K562 (cell line): Measurements from ENCODE around the gene TXNRD2.

ENCODE experiments used
- CHCHD3 ChIP-seq: fragments of 250-450 bp; sonication (Bioruptor Pico); IDR thresholded peaks from 2 replicates; pipeline ENCODE4 v2.1.2; 2022; ENCODE audit warnings: mild to moderate bottlenecking
- CTCF ChIP-seq, 3 experiments: IDR thresholded peaks in 2 of 3; conservative IDR thresholded peaks in 1 of 3; 2 replicates each; pipeline ENCODE4 v1.5.1; 2011 to 2012; ENCODE audit warnings: low read length in 3 of 3, mild to moderate bottlenecking in 3 of 3, control low read depth in 2 of 3, improper control_type of control experiment in 1 of 3, inconsistent platforms in 1 of 3, low read depth in 1 of 3, mixed read lengths in 1 of 3, moderate library complexity in 1 of 3; ENCODE audit not compliant: insufficient read depth in 2 of 3
- FOXJ3 ChIP-seq: sonication (generic); formaldehyde crosslinking; IDR thresholded peaks from 2 replicates; pipeline ENCODE4 v1.4.0; 2020; ENCODE audit warnings: mild to moderate bottlenecking, missing genetic modification reagents
- FUS ChIP-seq: fragments of 200-400 bp; formaldehyde crosslinking; optimal IDR thresholded peaks from 2 replicates; pipeline ENCODE3; 2017; ENCODE audit warnings: low read depth, low read length
- KDM1A ChIP-seq, 2 experiments: fragments of 450-650 bp; IDR thresholded peaks; 2 replicates each; pipeline ENCODE4 v1.6.1; 2016; ENCODE audit warnings: mild to moderate bottlenecking in 2 of 2
- MNT ChIP-seq, 2 experiments: fragments of 450-650 bp; conservative IDR thresholded peaks; 2 replicates each; pipeline ENCODE4 v1.6.1; 2017; ENCODE audit warnings: mild to moderate bottlenecking in 2 of 2, moderate library complexity in 2 of 2
- MXD1 ChIP-seq: fragments of 250-450 bp; sonication (Bioruptor Pico); IDR thresholded peaks from 2 replicates; pipeline ENCODE4 v1.8.0; 2021; ENCODE audit warnings: borderline replicate concordance, mild to moderate bottlenecking, moderate library complexity; ENCODE audit not compliant: poor library complexity, severe bottlenecking
- POLR2AphosphoS5 ChIP-seq: IDR thresholded peaks from 2 replicates; pipeline ENCODE4 v1.6.1; 2011; ENCODE audit warnings: mild to moderate bottlenecking, low read depth, low read length, moderate library complexity; ENCODE audit not compliant: control insufficient read depth, insufficient read depth
- SMC3 ChIP-seq: conservative IDR thresholded peaks from 2 replicates; pipeline ENCODE4 v1.6.1; 2011; ENCODE audit warnings: low read depth, low read length, improper control_type of control experiment; ENCODE audit not compliant: insufficient read depth
- ZHX1 ChIP-seq: fragments of 150-350 bp; conservative IDR thresholded peaks from 2 replicates; pipeline ENCODE4 v1.6.1; 2014; ENCODE audit warnings: low read length
- ZNF274 ChIP-seq: IDR thresholded peaks from 2 replicates; pipeline ENCODE4 v1.6.1; 2011; ENCODE audit warnings: low read depth, mild to moderate bottlenecking, low read length, moderate library complexity, borderline replicate concordance
- ZNF431 ChIP-seq: sonication (generic); formaldehyde crosslinking; IDR thresholded peaks from 2 replicates; pipeline ENCODE4 v1.8.0; 2022; ENCODE audit warnings: mild to moderate bottlenecking, missing genetic modification reagents

- TF ChIP-seq ZHX1 (no peak), ZNF431 (CRISPR knock-in tag) (no peak), MXD1 (no peak), CHCHD3 (CRISPR knock-in tag) (no peak), ZNF274 (no peak), POLR2AphosphoS5 (no peak), CTCF (IDR thresholded peaks at IDR 0.05 in 2 of 3, conservative IDR thresholded peaks at IDR 0.05 in 1 of 3; ENCODE audit: insufficient read depth in 2 of 3, low read depth in 1 of 3, low read length in 3 of 3) (no peak), KDM1A (IDR thresholded peaks at IDR 0.05) (no peak), FOXJ3 (CRISPR knock-in tag) (no peak), MNT (conservative IDR thresholded peaks at IDR 0.05) (no peak), FUS (no peak), SMC3 (no peak)
Observed at GRCh38 chr22:19832476-19833108, 109.0 kb downstream of the TXNRD2 start.
